KMS-11 (cell line): ENCODE data around the gene METTL9.
A peak's percentile ranks its signal among the peaks of the same experiment; 100 is the strongest.

Source experiments
- H2AFZ ChIP-seq: fragments of 200-600 bp; sonication (generic); 2 replicates; pipeline ENCODE4 v1.6.1; 2016; ENCODE audit warnings: antibody characterized with exemption, mixed run types, low read depth
- H3K27ac ChIP-seq: fragments of 200-600 bp; sonication (generic); 2 replicates; pipeline ENCODE4 v1.6.1; 2016; ENCODE audit warnings: mild to moderate bottlenecking, mixed run types
- H3K27me3 ChIP-seq: fragments of 200-600 bp; sonication (generic); 2 replicates; pipeline ENCODE4 v1.6.1; 2017; ENCODE audit warnings: mild to moderate bottlenecking, low read depth, mixed run types, moderate library complexity; ENCODE audit not compliant: insufficient read depth
- H3K36me3 ChIP-seq: fragments of 200-600 bp; sonication (generic); 2 replicates; pipeline ENCODE4 v1.6.1; 2017; ENCODE audit warnings: mild to moderate bottlenecking, mixed run types; ENCODE audit not compliant: insufficient read depth
- H3K4me1 ChIP-seq: fragments of 200-600 bp; sonication (generic); 2 replicates; pipeline ENCODE4 v1.6.1; 2016; ENCODE audit warnings: mild to moderate bottlenecking, low read depth, mixed run types; ENCODE audit not compliant: poor library complexity, severe bottlenecking
- H3K4me2 ChIP-seq: fragments of 200-600 bp; sonication (generic); 2 replicates; pipeline ENCODE4 v1.7.0; 2016; ENCODE audit warnings: mild to moderate bottlenecking, mixed run types
- H3K4me3 ChIP-seq: fragments of 200-600 bp; sonication (generic); IDR thresholded peaks from 2 replicates; pipeline ENCODE4 v1.6.1; 2017; ENCODE audit warnings: low read depth, low read length, mixed read lengths; ENCODE audit not compliant: insufficient read depth
- H3K79me2 ChIP-seq: fragments of 200-600 bp; sonication (generic); 2 replicates; pipeline ENCODE4 v1.6.1; 2016; ENCODE audit warnings: low read depth, mixed run types; ENCODE audit not compliant: insufficient read depth
- H3K9ac ChIP-seq: fragments of 200-600 bp; sonication (generic); 2 replicates; pipeline ENCODE4 v1.6.1; 2016; ENCODE audit warnings: mild to moderate bottlenecking, mixed run types
- H4K20me1 ChIP-seq: fragments of 200-600 bp; sonication (generic); 2 replicates; pipeline ENCODE4 v1.6.1; 2016; ENCODE audit warnings: mild to moderate bottlenecking, mixed run types; ENCODE audit not compliant: insufficient read depth
- CTCF ChIP-seq: fragments of 200-600 bp; sonication (generic); conservative IDR thresholded peaks from 2 replicates; pipeline ENCODE4 v1.6.1; 2017; ENCODE audit warnings: low read depth, mild to moderate bottlenecking, antibody characterized with exemption, low read length, moderate library complexity, mixed read lengths

METTL9 gene

GRCh38 chr16:21598206-21598605 lies 1.2 kb upstream of the METTL9 start:
- TF ChIP-seq CTCF = no peak
- Histone ChIP-seq H3K4me3 (no peak overlapping the region), H3K36me3 (no peaks in the 10 kb centered on the region), H3K27me3 (no peaks in the 10 kb centered on the region), H3K9ac (peak overlapping the region; percentile 79; the same call in 1 of the 2 replicates), H2AFZ (peak overlapping the region; percentile 88), H4K20me1 (no peaks in the 10 kb centered on the region), H3K27ac (peak overlapping the region; percentile 70; the same call in 1 of the 2 replicates), H3K4me2 (peak overlapping the region; percentile 48), H3K4me1 (peaks cover 31% of the 10 kb centered on the region), H3K79me2 (peaks cover 31% of the 10 kb centered on the region)

- Histone ChIP-seq H3K79me2 (peaks cover 36% of the 10 kb centered on the region), H3K27ac (peak overlapping the region; percentile 70), H3K27me3 (no peaks in the 10 kb centered on the region), H3K4me2 (peak overlapping the region; percentile 48), H3K36me3 (no peaks in the 10 kb centered on the region), H3K9ac (peak overlapping the region; percentile 79), H3K4me1 (peaks cover 36% of the 10 kb centered on the region), H3K4me3 (no peak overlapping the region), H2AFZ (peak overlapping the region; percentile 88), H4K20me1 (no peaks in the 10 kb centered on the region)
- no peak for TF ChIP-seq CTCF
Observed at GRCh38 chr16:21598701-21599121, 666 bp upstream of the METTL9 start.

- H3K36me3 ChIP-seq = no peaks in the 10 kb centered on the region
- peaks cover 6% of the 10 kb centered on the region; the same call in 1 of the 2 replicates for H4K20me1 ChIP-seq
- peaks cover 44% of the 10 kb centered on the region for H3K4me1 ChIP-seq
- H3K4me3 ChIP-seq = no peak overlapping the region
- peak overlapping the region; percentile 84 for H3K4me2 ChIP-seq
- TF ChIP-seq CTCF = no peak
- H3K79me2 ChIP-seq = peaks cover 51% of the 10 kb centered on the region
- H3K27me3 ChIP-seq = no peaks in the 10 kb centered on the region
- H2AFZ ChIP-seq = peak overlapping the region; percentile 88
- peak overlapping the region; percentile 70 for H3K27ac ChIP-seq
- H3K9ac ChIP-seq = peak overlapping the region; percentile 79
Observed at GRCh38 chr16:21600031-21600773, 825 bp downstream of the METTL9 start.

GRCh38 chr16:21602785-21603184 lies 3.4 kb downstream of the METTL9 start:
- Histone ChIP-seq H3K27me3 (no peaks in the 10 kb centered on the region), H3K27ac (no peak overlapping the region), H2AFZ (no peak overlapping the region), H3K79me2 (peaks cover 76% of the 10 kb centered on the region), H3K4me2 (peak overlapping the region; percentile 84; the same call in 1 of the 2 replicates), H3K9ac (no peak overlapping the region), H3K4me1 (peaks cover 57% of the 10 kb centered on the region), H3K36me3 (no peaks in the 10 kb centered on the region), H3K4me3 (no peak overlapping the region), H4K20me1 (peaks cover 6% of the 10 kb centered on the region; the same call in 1 of the 2 replicates)
- TF ChIP-seq CTCF = no peak
